Measurements from ENCODE around the gene VPS37C. TPM values are rescaled to one million over a fixed set of nuclear protein-coding genes. Genes with fewer than 3 reads are reported as not detected.

The VPS37C gene
- total RNA-seq, 6 donors from 2014 or later: 14.7 to 42.0 (median 24.3) TPM

DNA sequence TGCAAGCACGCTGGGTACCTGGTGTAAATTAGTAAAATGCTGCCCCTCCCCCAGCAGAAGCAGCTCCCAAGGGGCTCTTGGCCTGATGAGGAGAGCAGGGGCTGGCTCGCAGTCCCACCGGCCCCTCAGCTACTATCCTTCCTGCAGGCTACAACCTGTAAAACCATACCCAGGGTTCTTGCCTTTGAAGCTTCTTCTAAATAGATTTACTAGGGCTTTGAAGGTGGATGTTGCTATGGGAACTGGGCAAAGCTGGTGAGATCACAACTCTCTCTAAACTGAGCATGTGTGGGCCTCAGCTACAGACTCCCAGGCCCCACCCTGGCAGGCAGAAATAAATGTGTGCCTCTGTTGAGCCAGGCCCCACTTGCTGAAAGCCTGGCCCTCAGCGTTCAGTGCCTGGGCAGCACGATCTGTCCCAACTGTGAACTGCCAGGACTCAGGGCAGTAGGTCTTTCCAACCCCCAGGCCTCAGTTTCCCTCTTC is 40.5 kb downstream of the VPS37C start:
- Histone ChIP-seq H3K36me3 (no peaks in the 10 kb centered on the region), H3K27me3 (no peaks in the 10 kb centered on the region), H3K4me3 (no peak overlapping the region), H3K9me3 (no peaks in the 10 kb centered on the region), H3K27ac (no peak overlapping the region), H3K4me1 (no peaks in the 10 kb centered on the region)
- ATAC-seq (ENCODE audit: low FRiP score in 2 of 2) (peak in 1 of 2 donors; percentile 26), DNase-seq (no peak)
- 54 to 79% methylated on average over 5 of the region's 5 CpGs for WGBS, 2 donors
- no peak for TF ChIP-seq EP300 (IDR thresholded peaks at IDR 0.05)
- TF ChIP-seq POLR2AphosphoS5 (IDR thresholded peaks at IDR 0.05): no peak
- TF ChIP-seq CTCF (IDR thresholded peaks at IDR 0.05): no peak
- TF ChIP-seq POLR2A (IDR thresholded peaks at IDR 0.05): no peak

GRCh38 chr11:61120099-61120705 is 41.0 kb downstream of the VPS37C start:
- Histone ChIP-seq H3K36me3 (no peaks in the 10 kb centered on the region), H3K9me3 (no peaks in the 10 kb centered on the region), H3K27me3 (no peaks in the 10 kb centered on the region), H3K4me3 (no peak overlapping the region), H3K27ac (no peak overlapping the region), H3K4me1 (no peaks in the 10 kb centered on the region)
- DNase-seq (no peak), ATAC-seq (ENCODE audit: low FRiP score in 2 of 2) (no peak)
- 80 to 84% methylated on average over 14 of the region's 14 CpGs for WGBS, 2 donors
- no peak for TF ChIP-seq POLR2AphosphoS5 (IDR thresholded peaks at IDR 0.05)
- TF ChIP-seq CTCF (IDR thresholded peaks at IDR 0.05): no peak
- TF ChIP-seq POLR2A (IDR thresholded peaks at IDR 0.05): no peak
- no peak for TF ChIP-seq EP300 (IDR thresholded peaks at IDR 0.05)

DNA sequence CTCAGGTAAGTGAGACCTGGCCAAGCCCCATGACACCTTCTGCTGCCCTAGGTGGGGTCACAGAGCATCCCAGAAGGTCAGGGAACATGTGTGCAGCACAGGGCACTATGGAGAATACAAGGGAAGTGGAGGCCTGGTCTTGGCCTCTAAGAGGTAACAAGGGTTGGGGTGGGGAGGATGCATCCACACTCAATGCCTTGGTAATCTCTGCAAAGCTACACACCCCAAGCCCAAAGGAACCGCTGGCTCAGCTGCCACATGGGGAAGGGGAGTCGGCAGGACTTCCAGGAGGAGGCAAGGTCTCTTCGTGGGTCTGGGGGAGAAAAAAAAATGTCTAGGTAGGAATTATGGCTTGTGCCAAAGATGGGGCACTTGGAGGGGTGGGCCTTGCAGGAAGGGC is 41.7 kb downstream of the VPS37C start:
- DNase-seq: no peak
- H3K36me3 ChIP-seq: no peaks in the 10 kb centered on the region
- WGBS, 2 donors: 88 to 92% methylated on average over 3 of the region's 3 CpGs

DNA sequence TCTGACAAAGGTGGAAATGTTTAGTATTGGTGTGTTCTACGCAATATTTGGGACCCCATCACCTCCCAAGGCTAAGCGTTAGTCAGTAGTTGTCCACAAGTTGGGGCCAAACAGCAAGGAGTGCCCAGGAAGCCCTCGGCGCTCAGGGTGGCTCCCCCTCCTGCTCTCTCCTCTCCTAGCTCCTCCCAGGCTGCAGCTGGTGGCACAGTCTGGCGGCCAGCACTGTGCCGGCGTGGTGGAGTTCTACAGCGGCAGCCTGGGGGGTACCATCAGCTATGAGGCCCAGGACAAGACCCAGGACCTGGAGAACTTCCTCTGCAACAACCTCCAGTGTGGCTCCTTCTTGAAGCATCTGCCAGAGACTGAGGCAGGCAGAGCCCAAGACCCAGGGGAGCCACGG is 42.2 kb downstream of the VPS37C start:
- 70 to 84% methylated on average over 6 to 9 of the region's 9 CpGs for WGBS, 2 donors
- no peaks in the 10 kb centered on the region for H3K36me3 ChIP-seq

More for the DNA sequence above, 41.7 kb downstream of the VPS37C start:
- no peaks in the 10 kb centered on the region for H3K4me1 ChIP-seq
- H3K4me3 ChIP-seq: no peak overlapping the region
- no peak overlapping the region for H3K27ac ChIP-seq
- ATAC-seq (ENCODE audit: low FRiP score in 2 of 2): no peak
- no peaks in the 10 kb centered on the region for H3K9me3 ChIP-seq
- H3K27me3 ChIP-seq: no peaks in the 10 kb centered on the region
- no peak for TF ChIP-seq POLR2AphosphoS5 (IDR thresholded peaks at IDR 0.05)
- no peak for TF ChIP-seq EP300 (IDR thresholded peaks at IDR 0.05)

GRCh38 chr11:61118406-61118805 is 42.8 kb downstream of the VPS37C start:
- Histone ChIP-seq H3K9me3 (no peaks in the 10 kb centered on the region), H3K36me3 (no peaks in the 10 kb centered on the region), H3K4me3 (no peak overlapping the region), H3K27me3 (no peaks in the 10 kb centered on the region), H3K27ac (no peak overlapping the region), H3K4me1 (no peaks in the 10 kb centered on the region)
- no peak for ATAC-seq (ENCODE audit: low FRiP score in 2 of 2)
- WGBS, 2 donors: 86 to 87% methylated on average over 8 to 9 of the region's 9 CpGs
- no peak for DNase-seq
- no peak for TF ChIP-seq POLR2A (IDR thresholded peaks at IDR 0.05)
- TF ChIP-seq POLR2AphosphoS5 (IDR thresholded peaks at IDR 0.05): no peak
- TF ChIP-seq CTCF (IDR thresholded peaks at IDR 0.05): no peak
- no peak for TF ChIP-seq EP300 (IDR thresholded peaks at IDR 0.05)

More for the DNA sequence above, 42.2 kb downstream of the VPS37C start:
- no peaks in the 10 kb centered on the region for H3K27me3 ChIP-seq
- no peaks in the 10 kb centered on the region for H3K9me3 ChIP-seq
- no peaks in the 10 kb centered on the region for H3K4me1 ChIP-seq
- H3K27ac ChIP-seq: no peak overlapping the region
- ATAC-seq (ENCODE audit: low FRiP score in 2 of 2): no peak
- TF ChIP-seq POLR2A (IDR thresholded peaks at IDR 0.05) (no peak), POLR2AphosphoS5 (IDR thresholded peaks at IDR 0.05) (no peak), EP300 (IDR thresholded peaks at IDR 0.05) (no peak), CTCF (IDR thresholded peaks at IDR 0.05) (no peak)
- DNase-seq: no peak
- H3K4me3 ChIP-seq: no peak overlapping the region

All from upper lobe of left lung (tissue), 6 donors.